ENCODE data around the gene SIGLEC8.

SIGLEC8 gene

DNA sequence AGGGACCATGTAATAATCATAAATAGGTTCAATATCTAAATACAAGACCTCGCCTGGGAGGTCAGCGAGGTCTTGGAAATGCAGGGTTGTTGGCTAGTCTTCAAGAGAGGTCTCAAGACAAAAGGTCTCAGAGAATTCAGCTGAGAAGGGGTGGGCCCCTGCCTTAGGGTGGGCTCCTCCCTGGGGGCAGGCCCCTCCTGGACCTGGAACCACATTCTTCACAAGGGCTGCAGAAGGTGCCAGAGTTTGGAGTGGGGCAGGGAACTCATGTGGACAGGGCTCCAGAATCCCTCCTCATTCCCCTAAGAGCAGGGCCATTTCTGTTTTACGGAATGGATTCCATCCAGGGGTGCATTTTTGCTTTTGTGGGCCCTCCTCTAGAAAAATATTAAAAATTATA, 30.2 kb upstream of the SIGLEC8 start:
- H3K4me3 ChIP-seq (replicated peaks in 1 of 2; ENCODE audit: low read depth in 2 of 2, low read length in 2 of 2): no peak overlapping the region
- DNase-seq (ENCODE audit: low read depth in 2 of 2): no peak
- TF ChIP-seq, protein P1, sequence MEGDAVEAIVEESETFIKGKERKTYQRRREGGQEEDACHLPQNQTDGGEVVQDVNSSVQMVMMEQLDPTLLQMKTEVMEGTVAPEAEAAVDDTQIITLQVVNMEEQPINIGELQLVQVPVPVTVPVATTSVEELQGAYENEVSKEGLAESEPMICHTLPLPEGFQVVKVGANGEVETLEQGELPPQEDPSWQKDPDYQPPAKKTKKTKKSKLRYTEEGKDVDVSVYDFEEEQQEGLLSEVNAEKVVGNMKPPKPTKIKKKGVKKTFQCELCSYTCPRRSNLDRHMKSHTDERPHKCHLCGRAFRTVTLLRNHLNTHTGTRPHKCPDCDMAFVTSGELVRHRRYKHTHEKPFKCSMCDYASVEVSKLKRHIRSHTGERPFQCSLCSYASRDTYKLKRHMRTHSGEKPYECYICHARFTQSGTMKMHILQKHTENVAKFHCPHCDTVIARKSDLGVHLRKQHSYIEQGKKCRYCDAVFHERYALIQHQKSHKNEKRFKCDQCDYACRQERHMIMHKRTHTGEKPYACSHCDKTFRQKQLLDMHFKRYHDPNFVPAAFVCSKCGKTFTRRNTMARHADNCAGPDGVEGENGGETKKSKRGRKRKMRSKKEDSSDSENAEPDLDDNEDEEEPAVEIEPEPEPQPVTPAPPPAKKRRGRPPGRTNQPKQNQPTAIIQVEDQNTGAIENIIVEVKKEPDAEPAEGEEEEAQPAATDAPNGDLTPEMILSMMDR (IDR thresholded peaks at IDR 0.05; ENCODE audit: low read depth, low read length): no peak

GRCh38 chr19:51485960-51486660, 27.9 kb upstream of the SIGLEC8 start:
- no peak overlapping the region for H3K4me3 ChIP-seq (replicated peaks in 1 of 2; ENCODE audit: low read depth in 2 of 2, low read length in 2 of 2)
- TF ChIP-seq, protein P1 (IDR thresholded peaks at IDR 0.05; ENCODE audit: low read depth, low read length): no peak
- no peak for DNase-seq (ENCODE audit: low read depth in 2 of 2)

GRCh38 chr19:51480590-51480989, 22.3 kb upstream of the SIGLEC8 start:
- TF ChIP-seq, protein P1 (IDR thresholded peaks at IDR 0.05; ENCODE audit: low read depth, low read length): no peak
- no peak overlapping the region for H3K4me3 ChIP-seq (replicated peaks in 1 of 2; ENCODE audit: low read depth in 2 of 2, low read length in 2 of 2)
- DNase-seq (ENCODE audit: low read depth in 2 of 2): peak; percentile 17 to 19

DNA sequence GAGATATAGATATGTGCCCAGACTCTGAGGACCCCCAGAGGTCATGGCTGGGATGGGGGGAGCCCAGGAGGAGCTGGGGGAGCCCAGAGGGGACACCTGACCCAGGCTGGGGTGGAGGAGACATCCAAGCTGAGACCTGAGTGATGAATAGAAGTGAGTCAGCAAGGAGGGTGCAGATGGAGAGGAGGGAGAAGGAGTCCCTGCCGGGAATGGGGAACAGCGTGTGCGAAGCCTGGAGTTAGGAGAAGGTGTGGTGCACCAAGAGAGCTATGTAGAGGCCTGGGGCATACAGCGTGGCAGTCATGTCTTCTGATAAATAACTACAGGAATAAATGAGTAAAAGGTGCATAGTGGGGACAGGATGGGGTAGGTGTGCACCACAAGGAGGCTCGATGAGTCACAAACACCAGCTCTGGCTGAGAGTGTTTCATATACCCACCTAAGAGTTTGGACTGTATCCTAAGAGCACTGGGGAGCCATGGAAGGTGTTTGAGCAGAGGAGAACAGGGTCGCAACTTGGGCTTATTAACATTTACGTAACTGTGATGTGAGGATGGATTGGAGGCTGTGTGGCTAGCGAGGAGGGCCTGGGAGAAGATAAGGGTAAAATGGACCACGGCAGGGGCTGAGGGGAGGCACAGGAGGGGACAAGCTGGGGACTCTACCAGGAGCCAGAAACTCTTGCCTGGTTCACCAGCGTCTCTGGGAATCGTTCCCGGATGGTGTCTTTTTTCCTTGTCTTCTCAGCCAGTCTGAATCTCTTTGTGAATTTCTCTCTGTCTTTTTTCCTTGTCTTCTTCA, 21.5 kb upstream of the SIGLEC8 start:
- no peak overlapping the region for H3K4me3 ChIP-seq (replicated peaks in 1 of 2; ENCODE audit: low read depth in 2 of 2, low read length in 2 of 2)
- no peak for DNase-seq (ENCODE audit: low read depth in 2 of 2)
- TF ChIP-seq, protein P1 (IDR thresholded peaks at IDR 0.05; ENCODE audit: low read depth, low read length): no peak

- no peak within 1 kb of the TSS for H3K4me3 ChIP-seq (replicated peaks in 1 of 2; ENCODE audit: low read depth in 2 of 2, low read length in 2 of 2)
- no peak for DNase-seq (ENCODE audit: low read depth in 2 of 2)
- TF ChIP-seq, protein P1 (IDR thresholded peaks at IDR 0.05; ENCODE audit: low read depth, low read length): no peak
These were observed 20.4 kb upstream of the SIGLEC8 start, which contains the start of gene CEACAM18 for GRCh38 chr19:51478381-51479234. CEACAM18 (plus strand) TSS chr19:51478539.

- TF ChIP-seq, protein P1 (IDR thresholded peaks at IDR 0.05; ENCODE audit: low read depth, low read length): no peak
- no peak for DNase-seq (ENCODE audit: low read depth in 2 of 2)
- no peak overlapping the region for H3K4me3 ChIP-seq (replicated peaks in 1 of 2; ENCODE audit: low read depth in 2 of 2, low read length in 2 of 2)
These were observed 19.1 kb upstream of the SIGLEC8 start for GRCh38 chr19:51477344-51477743.
